H7 (cell line): ENCODE data around the gene PARP4. TPM values are rescaled to one million over a fixed set of nuclear protein-coding genes. Genes with fewer than 3 reads are reported as not detected.
"Not testable (repeated sequence)": the region's sequence is repeated elsewhere in the genome, so short reads cannot be mapped to it uniquely, and the experiment has no call there.

Source experiments
- DNase-seq: peaks from one replicate; pipeline ENCODE4 v3.0.0; 2012
- H3K27me3 ChIP-seq: 2 replicates; pipeline ENCODE4 v1.6.0; 2011; ENCODE audit warnings: mild to moderate bottlenecking, low read length; ENCODE audit not compliant: control insufficient read depth, insufficient read depth
- H3K36me3 ChIP-seq: replicated peaks from 2 replicates; pipeline ENCODE4 v1.5.1; 2011; ENCODE audit warnings: low read length; ENCODE audit not compliant: control insufficient read depth, insufficient read depth
- H3K4me3 ChIP-seq: 2 replicates; pipeline ENCODE4 v1.5.1; 2011; ENCODE audit warnings: low read depth, mild to moderate bottlenecking, control low read depth, low read length, moderate library complexity; ENCODE audit not compliant: insufficient read depth
- total RNA-seq: library from RNA; depleted of rRNA; stranded (reverse); fragments of >200 nt; shearing (Covaris generic); gene quantifications from 2 replicates; pipeline ENCODE4 v1.2.3, GENCODE V29; 2014; rRNA removed

PARP4 gene
- total RNA-seq, 1 experiment from 2014 or later: 29.2 TPM

DNA sequence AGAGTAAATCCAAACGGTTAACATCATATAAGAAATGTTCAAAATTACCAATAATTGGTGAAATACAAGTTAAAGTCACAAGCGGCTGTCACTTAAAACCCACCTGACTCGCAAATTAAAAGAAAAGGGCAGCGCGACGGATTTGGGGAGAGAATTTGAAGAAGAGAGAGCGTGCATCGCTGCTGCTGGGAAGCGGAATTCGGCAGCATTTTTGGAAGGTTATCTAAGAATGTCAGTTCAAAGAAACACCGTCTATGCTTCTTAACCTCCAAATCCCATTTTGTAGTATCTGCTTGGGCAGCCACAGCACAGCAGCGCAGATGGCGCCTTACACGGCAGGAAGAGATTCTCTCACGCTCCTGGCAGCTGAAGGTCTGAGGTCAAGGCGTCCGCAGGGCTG is 128.5 kb downstream of the PARP4 start:
- not testable (repeated sequence) for H3K4me3 ChIP-seq, H3K36me3 ChIP-seq, H3K27me3 ChIP-seq, DNase-seq

DNA sequence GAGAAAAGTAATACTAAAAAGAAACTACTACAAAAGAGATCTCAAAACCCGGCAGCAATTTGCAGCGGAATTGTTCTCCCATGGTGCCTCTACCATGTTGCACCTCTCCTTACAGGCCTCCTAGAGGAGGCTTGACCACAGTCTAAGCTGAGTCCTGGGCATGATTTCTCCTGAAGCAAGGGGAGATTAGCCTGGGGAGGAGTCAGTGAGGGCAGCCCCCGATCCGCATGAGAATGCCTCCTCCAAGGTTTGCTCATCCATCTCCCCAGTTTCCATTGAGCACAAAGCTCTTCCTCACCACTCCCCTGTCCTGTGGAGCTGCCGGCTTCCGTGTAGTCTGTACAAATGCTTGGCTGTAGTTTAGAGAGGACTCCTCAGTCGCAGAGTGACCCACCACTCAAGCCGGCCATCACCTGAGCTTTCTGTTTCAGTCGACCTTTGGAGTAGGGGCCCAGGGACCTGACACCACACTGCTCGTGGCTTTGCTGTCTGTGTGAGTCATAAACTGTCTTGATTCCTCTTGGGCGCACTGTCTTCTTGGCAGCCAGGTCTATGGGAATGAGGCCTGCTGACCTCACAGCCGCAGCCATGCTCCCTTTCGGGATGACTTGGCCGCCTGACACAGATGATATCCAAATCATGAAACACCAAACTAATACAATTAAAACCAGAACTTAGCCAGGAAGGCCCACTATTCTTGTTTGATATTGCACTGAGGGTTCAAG is 130.9 kb downstream of the PARP4 start:
- Histone ChIP-seq H3K4me3 (no peak overlapping the region), H3K36me3 (no peaks in the 10 kb centered on the region), H3K27me3 (no peaks in the 10 kb centered on the region)
- peak; percentile 32 for DNase-seq

DNA sequence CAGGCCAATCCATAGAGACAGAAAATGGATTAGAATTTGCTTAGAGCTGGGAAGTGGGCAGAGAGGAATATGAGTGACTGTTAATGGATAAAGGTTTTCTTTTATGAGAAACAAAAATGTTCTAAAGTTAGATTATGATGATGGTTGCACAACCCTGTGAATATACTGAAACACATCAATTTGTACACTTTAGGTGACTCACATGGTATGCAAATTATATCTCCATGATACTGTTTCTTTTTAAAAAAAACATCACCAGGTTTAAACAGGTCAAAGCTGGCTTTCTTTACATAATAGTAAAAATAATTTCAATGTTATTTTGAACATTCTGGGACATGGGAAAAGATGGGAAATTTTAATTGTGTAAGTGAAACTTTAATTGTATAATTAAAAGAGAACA is 131.7 kb downstream of the PARP4 start:
- not testable (repeated sequence) for H3K4me3 ChIP-seq, DNase-seq, H3K36me3 ChIP-seq, H3K27me3 ChIP-seq

DNA sequence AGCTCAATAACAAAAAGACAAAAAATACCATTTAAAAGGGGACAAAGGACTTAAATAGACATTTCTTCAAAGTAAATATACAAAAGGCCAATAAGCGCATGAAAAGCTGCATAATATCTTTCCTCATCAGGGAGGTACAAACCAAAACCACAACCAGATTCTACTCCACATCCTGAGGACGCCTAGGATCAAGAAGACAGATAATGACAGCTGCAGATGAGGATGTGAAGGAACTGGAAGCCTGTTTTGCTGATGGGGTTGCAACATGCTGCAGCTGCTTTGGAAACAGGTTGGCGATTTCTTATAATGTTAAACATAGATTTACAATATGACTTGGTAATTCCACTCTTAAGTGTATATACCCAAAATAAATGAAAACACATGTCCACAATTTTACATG is 132.4 kb downstream of the PARP4 start:
- not testable (repeated sequence) for H3K36me3 ChIP-seq, H3K27me3 ChIP-seq, H3K4me3 ChIP-seq, DNase-seq

DNA sequence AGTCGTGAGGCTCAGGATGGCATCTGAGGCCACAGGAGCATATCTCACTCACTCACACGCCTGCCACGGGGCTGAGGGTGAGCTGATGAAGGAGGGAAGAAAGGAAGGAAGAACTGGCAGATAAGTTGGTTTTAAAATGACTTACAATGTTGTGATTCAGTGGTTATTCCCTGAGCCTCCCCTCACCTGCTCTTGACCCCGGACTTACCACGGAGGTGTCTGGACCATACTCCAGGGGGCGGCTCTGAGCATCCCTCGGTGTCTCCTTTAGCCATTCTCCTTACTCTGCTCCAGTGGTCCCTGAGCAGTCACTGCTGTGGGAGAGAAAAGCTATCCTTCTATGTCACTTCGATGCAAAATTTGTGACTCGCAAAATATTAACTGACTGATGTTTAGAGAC is 141.3 kb downstream of the PARP4 start:
- not testable (repeated sequence) for H3K36me3 ChIP-seq, DNase-seq, H3K4me3 ChIP-seq, H3K27me3 ChIP-seq

Other genes starting within 250 kb of the PARP4 start
- 0.10 TPM in 1 of 2 replicates, not detected in the other for gene C1QTNF9, start 203.2 kb downstream of the PARP4 start, total RNA-seq
- gene ATP12A, start 167.6 kb upstream of the PARP4 start, total RNA-seq: 0.04 and 0.62 TPM in 2 replicates